ENCODE measurements around the gene UMODL1. TPM values are rescaled to one million over a fixed set of nuclear protein-coding genes. Genes with fewer than 3 reads are reported as not detected.

The UMODL1 gene
- polyA plus RNA-seq, 2 donors, result 0.12 to 0.18 TPM

GRCh38 chr21:42189431-42189830 lies 118.3 kb downstream of the UMODL1 start:
- 74 to 96% methylated on average over 1 of the region's 1 CpG for WGBS, 2 donors
- peaks cover 0 to 4% of the 10 kb centered on the region in 2 donors for H3K4me1 ChIP-seq (ENCODE audit: control insufficient read depth in 2 of 2, insufficient read depth in 2 of 2, low read length in 1 of 2)
- no peaks in the 10 kb centered on the region for H3K36me3 ChIP-seq (ENCODE audit: control insufficient read depth in 2 of 2, insufficient read depth in 2 of 2, low read length in 1 of 2)
- no peak overlapping the region for H3K27ac ChIP-seq (ENCODE audit: low read depth in 2 of 2, low read length in 1 of 2)
- H3K9me3 ChIP-seq (ENCODE audit: control insufficient read depth in 2 of 2, insufficient read depth in 1 of 2, low read depth in 1 of 2, low read length in 1 of 2), result peaks cover 0 to 3% of the 10 kb centered on the region in 2 donors
- H3K4me3 ChIP-seq (ENCODE audit: low read depth in 1 of 2, low read length in 2 of 2), result no peak overlapping the region
- no peaks in the 10 kb centered on the region for H3K27me3 ChIP-seq (ENCODE audit: control insufficient read depth in 1 of 2, insufficient read depth in 2 of 2, low read length in 2 of 2)

- H3K9me3 ChIP-seq (ENCODE audit: control insufficient read depth in 2 of 2, insufficient read depth in 1 of 2, low read depth in 1 of 2, low read length in 1 of 2), result peaks cover 0 to 3% of the 10 kb centered on the region in 2 donors
- H3K27ac ChIP-seq (ENCODE audit: low read depth in 2 of 2, low read length in 1 of 2), result no peak overlapping the region
- H3K4me3 ChIP-seq (ENCODE audit: low read depth in 1 of 2, low read length in 2 of 2), result no peak overlapping the region
- H3K36me3 ChIP-seq (ENCODE audit: control insufficient read depth in 2 of 2, insufficient read depth in 2 of 2, low read length in 1 of 2), result no peaks in the 10 kb centered on the region
- peaks cover 0 to 6% of the 10 kb centered on the region in 2 donors for H3K4me1 ChIP-seq (ENCODE audit: control insufficient read depth in 2 of 2, insufficient read depth in 2 of 2, low read length in 1 of 2)
- WGBS, 2 donors, result 75 to 80% methylated on average over 11 of the region's 11 CpGs
- no peaks in the 10 kb centered on the region for H3K27me3 ChIP-seq (ENCODE audit: control insufficient read depth in 1 of 2, insufficient read depth in 2 of 2, low read length in 2 of 2)
Observed at GRCh38 chr21:42189860-42190485, 118.9 kb downstream of the UMODL1 start.

- Histone ChIP-seq H3K9me3 (ENCODE audit: control insufficient read depth in 2 of 2, insufficient read depth in 1 of 2, low read depth in 1 of 2, low read length in 1 of 2) (peaks cover 0 to 3% of the 10 kb centered on the region in 2 donors), H3K36me3 (ENCODE audit: control insufficient read depth in 2 of 2, insufficient read depth in 2 of 2, low read length in 1 of 2) (no peaks in the 10 kb centered on the region), H3K27ac (ENCODE audit: low read depth in 2 of 2, low read length in 1 of 2) (no peak overlapping the region), H3K4me1 (ENCODE audit: control insufficient read depth in 2 of 2, insufficient read depth in 2 of 2, low read length in 1 of 2) (peaks cover 0 to 6% of the 10 kb centered on the region in 2 donors), H3K4me3 (ENCODE audit: low read depth in 1 of 2, low read length in 2 of 2) (no peak overlapping the region), H3K27me3 (ENCODE audit: control insufficient read depth in 1 of 2, insufficient read depth in 2 of 2, low read length in 2 of 2) (no peaks in the 10 kb centered on the region)
- 91 to 92% methylated on average over 8 of the region's 8 CpGs for WGBS, 2 donors
Observed at GRCh38 chr21:42190486-42190863, 119.4 kb downstream of the UMODL1 start.

- no peaks in the 10 kb centered on the region for H3K27me3 ChIP-seq (ENCODE audit: control insufficient read depth in 1 of 2, insufficient read depth in 2 of 2, low read length in 2 of 2)
- no peak overlapping the region for H3K27ac ChIP-seq (ENCODE audit: low read depth in 2 of 2, low read length in 1 of 2)
- 94 to 99% methylated on average over 5 of the region's 5 CpGs for WGBS, 2 donors
Observed at GRCh38 chr21:42191064-42191463, 119.9 kb downstream of the UMODL1 start.

GRCh38 chr21:42191696-42192595 lies 120.8 kb downstream of the UMODL1 start:
- 63% methylated on average over 21 of the region's 21 CpGs for WGBS, 2 donors

More at GRCh38 chr21:42191064-42191463, 119.9 kb downstream of the UMODL1 start:
- Histone ChIP-seq H3K9me3 (ENCODE audit: control insufficient read depth in 2 of 2, insufficient read depth in 1 of 2, low read depth in 1 of 2, low read length in 1 of 2) (peaks cover 0 to 3% of the 10 kb centered on the region in 2 donors), H3K36me3 (ENCODE audit: control insufficient read depth in 2 of 2, insufficient read depth in 2 of 2, low read length in 1 of 2) (no peaks in the 10 kb centered on the region), H3K4me1 (ENCODE audit: control insufficient read depth in 2 of 2, insufficient read depth in 2 of 2, low read length in 1 of 2) (peaks cover 0 to 6% of the 10 kb centered on the region in 2 donors), H3K4me3 (ENCODE audit: low read depth in 1 of 2, low read length in 2 of 2) (no peak overlapping the region)

More at GRCh38 chr21:42191696-42192595, 120.8 kb downstream of the UMODL1 start:
- Histone ChIP-seq H3K36me3 (ENCODE audit: control insufficient read depth in 2 of 2, insufficient read depth in 2 of 2, low read length in 1 of 2) (no peaks in the 10 kb centered on the region), H3K9me3 (ENCODE audit: control insufficient read depth in 2 of 2, insufficient read depth in 1 of 2, low read depth in 1 of 2, low read length in 1 of 2) (peaks cover 0 to under 1% of the 10 kb centered on the region in 2 donors), H3K27ac (ENCODE audit: low read depth in 2 of 2, low read length in 1 of 2) (no peak overlapping the region), H3K4me1 (ENCODE audit: control insufficient read depth in 2 of 2, insufficient read depth in 2 of 2, low read length in 1 of 2) (peaks cover 0 to 6% of the 10 kb centered on the region in 2 donors), H3K27me3 (ENCODE audit: control insufficient read depth in 1 of 2, insufficient read depth in 2 of 2, low read length in 2 of 2) (no peaks in the 10 kb centered on the region), H3K4me3 (ENCODE audit: low read depth in 1 of 2, low read length in 2 of 2) (no peak overlapping the region)

Other genes starting within 250 kb of the UMODL1 start
- gene PRDM15, start 192.0 kb upstream of the UMODL1 start, polyA plus RNA-seq, result 1 to 10 TPM; 2.2 to 4.4 TPM
- 10 to 100 TPM in 1 of 2 donors, 1 to 10 TPM in 1; 7.9 to 11.0 TPM for gene C2CD2, start 117.3 kb upstream of the UMODL1 start, polyA plus RNA-seq
- 1 to 10 TPM; 1.6 to 2.7 TPM for gene ZBTB21, start 61.0 kb upstream of the UMODL1 start, polyA plus RNA-seq
- 1 to 10 TPM; 2.8 TPM for gene ABCG1, start 147.8 kb downstream of the UMODL1 start, polyA plus RNA-seq
- gene TFF3, start 244.1 kb downstream of the UMODL1 start, polyA plus RNA-seq, result 1 to 10 TPM; 2.3 to 8.6 TPM

Measured in esophagus (tissue), 2 donors.